GM10266 (cell line): Measurements from ENCODE around the gene SDK2.

Experiments
- DNase-seq: peaks from one replicate; pipeline ENCODE4 v3.0.0; 2012; ENCODE audit errors: extremely low spot score
- TF ChIP-seq, protein P1 (sequence below): IDR thresholded peaks from 2 replicates; pipeline ENCODE4 v1.5.1; 2012; ENCODE audit warnings: mild to moderate bottlenecking, low read depth; ENCODE audit not compliant: control insufficient read depth, insufficient read depth; ENCODE audit errors: missing control alignments

Gene SDK2

DNA sequence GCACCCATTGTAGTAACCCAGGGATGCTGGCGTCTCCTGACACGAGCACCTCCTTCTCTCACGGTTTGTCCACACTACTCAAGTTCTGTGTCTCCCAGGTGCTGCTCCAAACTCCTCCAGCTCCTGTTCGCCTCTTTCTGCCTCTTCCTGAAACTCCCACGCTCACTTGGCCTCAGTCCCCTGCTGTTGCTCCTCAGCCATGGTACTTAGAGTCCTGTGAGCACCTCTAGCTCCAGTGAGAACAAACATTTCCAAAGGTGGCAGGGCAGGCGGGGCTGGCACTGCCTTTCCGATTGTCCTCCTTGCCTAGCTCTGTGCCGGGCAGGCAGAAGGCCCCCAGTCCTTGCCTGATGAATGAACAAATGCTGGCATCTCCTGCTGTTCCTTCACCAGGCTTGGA, 146.1 kb downstream of the SDK2 start:
- DNase-seq: no peak
- TF ChIP-seq, protein P1, sequence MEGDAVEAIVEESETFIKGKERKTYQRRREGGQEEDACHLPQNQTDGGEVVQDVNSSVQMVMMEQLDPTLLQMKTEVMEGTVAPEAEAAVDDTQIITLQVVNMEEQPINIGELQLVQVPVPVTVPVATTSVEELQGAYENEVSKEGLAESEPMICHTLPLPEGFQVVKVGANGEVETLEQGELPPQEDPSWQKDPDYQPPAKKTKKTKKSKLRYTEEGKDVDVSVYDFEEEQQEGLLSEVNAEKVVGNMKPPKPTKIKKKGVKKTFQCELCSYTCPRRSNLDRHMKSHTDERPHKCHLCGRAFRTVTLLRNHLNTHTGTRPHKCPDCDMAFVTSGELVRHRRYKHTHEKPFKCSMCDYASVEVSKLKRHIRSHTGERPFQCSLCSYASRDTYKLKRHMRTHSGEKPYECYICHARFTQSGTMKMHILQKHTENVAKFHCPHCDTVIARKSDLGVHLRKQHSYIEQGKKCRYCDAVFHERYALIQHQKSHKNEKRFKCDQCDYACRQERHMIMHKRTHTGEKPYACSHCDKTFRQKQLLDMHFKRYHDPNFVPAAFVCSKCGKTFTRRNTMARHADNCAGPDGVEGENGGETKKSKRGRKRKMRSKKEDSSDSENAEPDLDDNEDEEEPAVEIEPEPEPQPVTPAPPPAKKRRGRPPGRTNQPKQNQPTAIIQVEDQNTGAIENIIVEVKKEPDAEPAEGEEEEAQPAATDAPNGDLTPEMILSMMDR: no peak

DNA sequence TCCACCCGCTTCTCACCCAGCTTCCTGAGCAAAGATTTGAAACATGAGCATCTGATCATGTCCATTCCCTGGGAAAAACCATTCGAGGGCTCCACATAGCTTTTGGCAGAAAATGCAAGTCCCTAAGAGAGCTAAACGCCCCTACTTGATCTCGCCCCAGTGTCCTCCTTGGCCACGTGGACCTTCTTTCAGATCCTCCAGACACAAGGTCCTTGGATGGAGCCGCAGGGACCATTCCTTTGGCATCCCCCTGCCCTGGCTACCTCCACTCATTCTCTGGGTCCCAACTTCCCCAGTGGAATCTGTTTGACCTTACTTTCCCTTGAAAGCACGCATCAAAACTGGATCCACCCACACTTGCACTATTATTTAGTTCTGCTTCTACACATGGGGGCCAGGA, 146.5 kb downstream of the SDK2 start:
- TF ChIP-seq, protein P1: no peak
- DNase-seq: no peak

DNA sequence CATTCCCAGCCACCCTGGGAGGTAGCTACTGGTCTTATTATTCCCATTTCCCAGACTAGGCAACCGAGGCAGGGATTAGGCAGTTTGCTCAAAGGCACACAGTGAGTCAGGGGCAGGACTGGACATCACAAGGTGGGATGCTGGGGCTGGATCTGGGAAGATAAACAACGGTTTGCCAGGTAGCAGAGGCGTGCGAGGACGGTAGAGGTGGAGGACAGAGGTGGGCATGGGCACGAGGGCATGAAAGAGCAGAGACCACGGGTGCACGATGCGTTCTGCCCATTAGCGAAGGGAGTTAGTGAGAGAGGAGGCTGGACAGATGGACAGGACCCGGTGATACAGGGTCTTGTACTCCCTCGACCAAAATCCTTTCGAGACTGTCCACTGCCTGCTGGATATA, 148.0 kb downstream of the SDK2 start:
- TF ChIP-seq, protein P1: no peak
- DNase-seq: no peak

DNA sequence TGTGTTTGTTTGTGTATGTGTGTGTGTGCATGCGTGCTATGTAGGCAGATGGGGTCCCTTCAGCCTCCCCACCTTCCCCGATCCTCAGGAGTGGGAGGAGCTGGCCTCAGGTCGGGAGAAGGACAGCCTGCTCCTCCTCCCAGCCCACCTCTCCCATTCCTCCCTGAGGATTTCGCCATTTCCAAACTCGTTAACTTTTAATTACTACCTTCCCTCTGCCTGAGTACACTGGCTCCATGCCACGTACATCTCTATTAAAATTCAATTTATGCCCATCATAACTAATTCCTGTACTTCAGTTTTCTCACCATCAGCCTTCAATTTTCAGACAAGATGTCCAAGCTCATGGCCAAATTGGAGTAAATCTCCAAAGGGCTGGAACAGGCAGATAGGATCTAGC, 148.6 kb downstream of the SDK2 start:
- no peak for DNase-seq

DNA sequence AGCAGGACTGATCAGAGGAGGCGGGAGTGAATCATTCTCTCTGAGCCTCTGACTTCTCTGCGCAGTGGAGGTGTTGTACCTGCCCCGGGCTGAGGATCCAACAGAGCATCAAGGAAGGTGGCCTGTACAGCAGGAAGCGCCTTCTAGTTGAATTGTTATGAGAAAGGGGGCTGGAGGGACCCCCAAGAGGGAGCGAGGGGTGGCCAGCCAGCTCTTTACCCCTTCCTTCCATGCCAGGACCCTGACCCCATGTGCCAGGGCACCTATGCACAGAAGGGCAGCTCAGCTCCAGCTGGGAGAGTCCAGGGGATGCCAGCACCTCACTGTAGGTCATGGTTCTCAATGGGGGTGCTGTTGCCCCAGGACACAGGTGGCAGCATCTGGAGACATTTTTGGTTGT, 149.3 kb downstream of the SDK2 start:
- TF ChIP-seq, protein P1: no peak

More for the DNA sequence above, 148.6 kb downstream of the SDK2 start:
- TF ChIP-seq, protein P1: no peak

DNA sequence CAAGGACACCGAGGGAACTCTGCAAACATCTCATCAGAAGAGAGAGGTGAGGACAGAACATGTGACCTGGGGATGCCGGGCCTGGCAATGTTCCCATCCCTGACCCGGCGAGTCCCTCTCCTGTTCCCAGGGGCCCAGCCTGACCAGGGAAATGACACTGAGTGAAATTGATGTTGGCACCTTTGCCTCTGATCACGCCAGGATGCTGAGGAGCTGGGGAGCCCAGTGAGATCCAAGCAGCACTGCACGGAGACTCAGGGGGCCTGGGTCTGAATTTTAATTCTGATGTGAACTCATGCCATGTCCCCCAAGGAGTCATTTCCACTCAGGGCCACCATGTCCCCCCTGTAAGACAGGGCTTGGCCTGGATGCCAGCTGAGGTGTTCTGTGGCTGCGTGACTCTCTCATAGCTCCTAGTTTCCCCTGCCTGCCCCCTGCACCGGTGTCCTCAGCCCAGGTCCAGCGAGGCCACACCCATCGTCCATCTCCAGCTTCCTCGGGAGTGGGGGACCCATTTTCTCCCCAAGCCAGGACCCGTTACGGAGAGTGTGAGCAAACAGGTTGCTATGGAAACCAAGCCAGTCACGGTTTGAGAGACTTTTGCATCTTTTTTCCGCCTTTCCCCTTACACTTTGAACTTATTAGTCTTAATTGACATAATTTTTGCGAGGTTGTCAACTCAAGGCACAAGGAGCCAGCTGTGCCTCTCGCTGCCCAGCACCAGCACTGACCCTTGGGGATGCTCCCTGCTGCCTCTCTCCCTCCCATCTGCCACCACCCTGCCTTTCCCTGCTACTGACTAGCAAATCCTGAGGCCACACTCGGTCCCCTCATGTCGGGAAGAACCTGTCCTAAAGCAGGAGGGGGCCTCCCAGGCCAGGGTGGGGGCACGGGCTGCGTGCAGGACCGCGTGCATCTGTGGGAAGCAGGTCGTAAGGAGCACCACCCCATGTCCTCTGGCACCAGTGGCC, 150.0 kb downstream of the SDK2 start:
- TF ChIP-seq, protein P1: no peak

More for the DNA sequence above, 149.3 kb downstream of the SDK2 start:
- no peak for DNase-seq

DNA sequence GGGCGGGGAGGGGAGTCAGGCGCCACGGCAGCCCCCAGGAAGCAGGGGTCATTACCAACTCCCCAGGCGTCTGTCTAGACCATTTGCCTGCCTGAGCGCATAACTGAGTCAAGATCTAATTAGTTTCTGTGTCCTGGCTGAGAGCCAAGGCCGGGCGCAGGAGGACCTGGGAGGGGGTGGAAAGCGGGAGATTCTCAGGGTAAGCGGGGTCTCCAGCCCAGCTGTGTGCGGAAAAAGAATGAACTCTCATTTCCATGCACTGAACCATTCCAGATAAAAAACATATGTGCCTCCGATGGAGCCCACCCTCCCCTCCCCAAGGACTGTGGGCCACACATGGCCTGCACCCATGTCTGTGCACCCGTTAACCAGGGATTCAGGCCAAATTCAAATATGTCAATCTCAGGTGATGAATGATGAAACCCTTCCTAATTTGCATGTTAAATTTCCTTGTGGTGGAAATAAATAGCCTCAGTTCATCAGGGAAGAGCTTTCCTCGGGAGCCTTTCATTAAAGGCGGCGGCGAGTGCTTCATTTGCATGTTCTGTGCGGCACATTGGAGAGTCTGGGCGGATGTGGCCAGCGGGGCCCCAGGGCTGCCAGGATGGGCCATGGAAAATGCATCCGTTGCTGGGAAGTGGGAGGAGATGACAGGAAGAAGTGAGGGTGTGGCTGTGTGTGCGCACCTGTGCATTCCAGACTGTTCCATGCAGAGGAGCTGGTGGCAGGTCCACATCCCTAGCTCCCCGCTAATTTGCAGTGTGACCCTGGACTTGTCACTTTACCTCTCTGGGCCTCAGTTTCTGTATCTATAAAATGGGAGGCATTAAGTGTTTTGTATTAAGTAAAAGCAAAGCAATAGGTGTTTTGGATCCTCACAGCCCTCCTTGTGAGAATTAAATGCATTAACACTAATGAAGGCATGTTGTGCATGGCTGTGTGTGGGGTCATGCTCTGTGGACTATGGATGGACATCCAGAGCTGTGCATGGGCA, 151.1 kb downstream of the SDK2 start:
- TF ChIP-seq, protein P1: no peak
- no peak for DNase-seq

More for the DNA sequence above, 150.0 kb downstream of the SDK2 start:
- DNase-seq: no peak
